ENCODE measurements around the gene CNTNAP3.
"Not testable (repeated sequence)": the region's sequence is repeated elsewhere in the genome, so short reads cannot be mapped to it uniquely, and the experiment has no call there.

Gene CNTNAP3

GRCh38 chr9:39108145-39108544 lies 179.8 kb downstream of the CNTNAP3 start:
- no peak overlapping the region for H3K4me3 ChIP-seq (ENCODE audit: low read length)
- TF ChIP-seq, protein P1, sequence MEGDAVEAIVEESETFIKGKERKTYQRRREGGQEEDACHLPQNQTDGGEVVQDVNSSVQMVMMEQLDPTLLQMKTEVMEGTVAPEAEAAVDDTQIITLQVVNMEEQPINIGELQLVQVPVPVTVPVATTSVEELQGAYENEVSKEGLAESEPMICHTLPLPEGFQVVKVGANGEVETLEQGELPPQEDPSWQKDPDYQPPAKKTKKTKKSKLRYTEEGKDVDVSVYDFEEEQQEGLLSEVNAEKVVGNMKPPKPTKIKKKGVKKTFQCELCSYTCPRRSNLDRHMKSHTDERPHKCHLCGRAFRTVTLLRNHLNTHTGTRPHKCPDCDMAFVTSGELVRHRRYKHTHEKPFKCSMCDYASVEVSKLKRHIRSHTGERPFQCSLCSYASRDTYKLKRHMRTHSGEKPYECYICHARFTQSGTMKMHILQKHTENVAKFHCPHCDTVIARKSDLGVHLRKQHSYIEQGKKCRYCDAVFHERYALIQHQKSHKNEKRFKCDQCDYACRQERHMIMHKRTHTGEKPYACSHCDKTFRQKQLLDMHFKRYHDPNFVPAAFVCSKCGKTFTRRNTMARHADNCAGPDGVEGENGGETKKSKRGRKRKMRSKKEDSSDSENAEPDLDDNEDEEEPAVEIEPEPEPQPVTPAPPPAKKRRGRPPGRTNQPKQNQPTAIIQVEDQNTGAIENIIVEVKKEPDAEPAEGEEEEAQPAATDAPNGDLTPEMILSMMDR (conservative IDR thresholded peaks at IDR 0.05; ENCODE audit: low read depth, low read length), result no peak
- no peak for DNase-seq (ENCODE audit: low read depth)

GRCh38 chr9:39097208-39097607 lies 190.8 kb downstream of the CNTNAP3 start:
- not testable (repeated sequence) for DNase-seq (ENCODE audit: low read depth)

GRCh38 chr9:39085311-39085710 lies 202.7 kb downstream of the CNTNAP3 start:
- H3K4me3 ChIP-seq (ENCODE audit: low read length); DNase-seq (ENCODE audit: low read depth): not testable (repeated sequence)

More at GRCh38 chr9:39097208-39097607, 190.8 kb downstream of the CNTNAP3 start:
- not testable (repeated sequence) for H3K4me3 ChIP-seq (ENCODE audit: low read length)

DNA sequence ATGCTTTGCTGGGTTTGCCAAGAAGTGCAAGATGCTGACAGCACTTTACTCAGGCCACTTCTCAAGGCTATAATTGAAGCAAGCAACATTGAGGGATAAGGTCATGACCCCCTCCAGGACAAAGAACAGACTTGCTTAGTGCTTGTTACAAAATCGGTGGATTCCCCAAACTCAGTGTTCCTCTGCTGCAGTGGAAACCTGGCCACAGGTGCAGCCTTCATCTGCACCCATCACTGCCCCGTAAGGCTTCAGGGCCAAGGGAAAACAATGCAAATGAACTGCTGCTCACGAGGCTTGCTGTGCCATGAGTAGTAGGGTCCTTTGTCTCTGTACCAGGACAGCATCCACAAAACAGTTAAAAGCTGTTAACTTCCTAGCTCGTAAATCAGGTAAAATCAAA lies 205.4 kb downstream of the CNTNAP3 start:
- not testable (repeated sequence) for DNase-seq (ENCODE audit: low read depth); H3K4me3 ChIP-seq (ENCODE audit: low read length)

GRCh38 chr9:39080081-39080480 lies 207.9 kb downstream of the CNTNAP3 start:
- not testable (repeated sequence) for H3K4me3 ChIP-seq (ENCODE audit: low read length); DNase-seq (ENCODE audit: low read depth)

DNA sequence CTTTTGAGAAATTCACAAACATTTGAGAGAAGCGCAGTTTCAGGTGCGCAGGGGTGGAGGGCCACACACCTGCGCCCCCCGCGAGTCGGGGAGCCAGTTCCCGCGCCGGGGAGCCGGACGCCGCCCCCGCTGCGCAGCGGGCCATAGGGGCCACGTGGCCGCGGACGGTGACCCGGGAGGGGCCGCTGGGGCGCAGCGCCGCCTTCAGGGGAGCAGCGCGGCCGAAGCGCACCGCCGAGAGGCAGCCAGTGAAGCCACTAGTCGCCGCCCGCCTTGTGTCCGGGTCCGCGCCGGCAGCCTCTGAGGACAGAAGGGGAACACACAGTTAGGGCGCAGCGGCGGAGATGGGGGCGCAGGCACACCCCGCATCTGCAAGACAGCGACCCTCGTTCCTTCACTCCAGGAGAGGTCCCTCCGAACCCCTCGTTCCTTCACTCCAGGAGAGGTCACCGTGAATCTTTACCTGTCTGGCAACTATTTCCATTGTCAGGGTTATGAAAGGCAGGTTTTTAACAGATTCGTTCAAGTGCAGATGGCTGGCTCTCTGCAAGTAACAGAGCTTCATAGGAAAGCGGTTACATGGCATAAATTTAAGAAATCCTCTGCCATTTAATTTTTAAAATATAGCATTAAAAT lies 209.2 kb downstream of the CNTNAP3 start:
- TF ChIP-seq, protein P1 (conservative IDR thresholded peaks at IDR 0.05; ENCODE audit: low read depth, low read length), result peak; percentile 28
- DNase-seq (ENCODE audit: low read depth), result not testable (repeated sequence)
- peak overlapping the region; percentile 39 for H3K4me3 ChIP-seq (ENCODE audit: low read length)

GRCh38 chr9:39073537-39073936 lies 214.4 kb downstream of the CNTNAP3 start:
- not testable (repeated sequence) for DNase-seq (ENCODE audit: low read depth)

GRCh38 chr9:39067683-39068082 lies 220.3 kb downstream of the CNTNAP3 start:
- not testable (repeated sequence) for DNase-seq (ENCODE audit: low read depth); H3K4me3 ChIP-seq (ENCODE audit: low read length)

More at GRCh38 chr9:39073537-39073936, 214.4 kb downstream of the CNTNAP3 start:
- not testable (repeated sequence) for H3K4me3 ChIP-seq (ENCODE audit: low read length)

DNA sequence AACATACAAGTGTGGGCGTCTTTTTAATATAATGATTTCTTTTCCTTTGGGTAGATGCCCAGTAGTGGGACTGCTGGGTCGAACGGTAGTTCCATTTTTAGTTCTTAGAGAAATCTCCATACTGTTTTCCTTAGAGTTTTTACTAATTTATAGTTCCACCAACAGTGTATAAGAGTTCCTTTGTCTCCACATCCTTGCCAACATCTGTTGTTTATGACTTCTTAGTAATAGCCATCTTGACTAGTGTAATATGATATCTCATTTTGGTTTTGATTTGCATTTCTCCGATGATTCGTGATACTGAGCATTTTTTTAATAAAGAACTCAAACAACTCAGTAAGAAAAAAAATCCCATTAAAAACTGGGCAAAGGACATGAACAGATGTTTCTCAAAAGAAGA lies 225.0 kb downstream of the CNTNAP3 start:
- DNase-seq (ENCODE audit: low read depth); H3K4me3 ChIP-seq (ENCODE audit: low read length): not testable (repeated sequence)

DNA sequence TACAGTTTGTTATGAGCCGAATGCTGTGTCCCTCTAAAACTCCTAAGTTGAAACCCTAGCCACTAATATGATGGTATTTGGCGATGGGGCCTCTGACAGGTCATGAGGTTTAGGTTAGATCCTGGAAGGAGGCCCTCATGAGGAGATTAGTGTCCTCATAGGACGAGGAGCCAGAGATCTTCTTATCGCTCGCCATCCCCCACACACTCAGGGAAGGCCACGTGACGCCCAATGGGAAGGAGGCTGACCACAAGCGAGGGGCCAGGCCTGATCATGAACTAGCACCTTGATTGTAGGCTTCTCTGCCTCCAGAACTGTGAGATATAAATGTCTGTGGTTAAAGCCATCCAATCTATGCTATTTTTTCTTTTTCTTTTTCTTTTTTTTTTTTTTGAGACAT lies 233.5 kb downstream of the CNTNAP3 start:
- not testable (repeated sequence) for DNase-seq (ENCODE audit: low read depth); H3K4me3 ChIP-seq (ENCODE audit: low read length)

GRCh38 chr9:39046833-39047232 lies 241.1 kb downstream of the CNTNAP3 start:
- peak; percentile 36 for DNase-seq (ENCODE audit: low read depth)
- H3K4me3 ChIP-seq (ENCODE audit: low read length), result not testable (repeated sequence)

- not testable (repeated sequence) for DNase-seq (ENCODE audit: low read depth); H3K4me3 ChIP-seq (ENCODE audit: low read length)
Measured at GRCh38 chr9:39042352-39042803, 245.6 kb downstream of the CNTNAP3 start.

GRCh38 chr9:39041774-39042173 lies 246.2 kb downstream of the CNTNAP3 start:
- DNase-seq (ENCODE audit: low read depth); H3K4me3 ChIP-seq (ENCODE audit: low read length): not testable (repeated sequence)

GRCh38 chr9:39039148-39039547 lies 248.8 kb downstream of the CNTNAP3 start:
- not testable (repeated sequence) for H3K4me3 ChIP-seq (ENCODE audit: low read length); DNase-seq (ENCODE audit: low read depth)

DNA sequence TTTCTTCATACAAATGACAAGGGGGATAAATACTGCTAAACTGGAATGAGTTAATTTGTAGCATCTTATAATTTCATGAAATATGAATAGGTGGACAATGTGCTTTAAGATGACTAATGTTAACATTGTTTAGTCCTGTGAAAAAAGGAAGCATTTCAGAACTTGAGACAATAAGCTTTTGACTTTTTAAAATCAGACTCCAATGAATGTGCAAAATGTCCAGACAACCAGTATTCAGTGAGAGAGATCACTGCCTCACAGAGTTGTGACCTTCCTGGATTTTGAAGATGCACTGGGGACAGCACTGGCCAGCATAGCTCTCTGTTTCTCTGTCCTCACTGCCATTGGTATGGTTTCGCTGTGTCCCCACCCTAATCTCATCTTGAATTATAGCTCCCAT lies 249.7 kb downstream of the CNTNAP3 start:
- not testable (repeated sequence) for DNase-seq (ENCODE audit: low read depth); H3K4me3 ChIP-seq (ENCODE audit: low read length)

DNA sequence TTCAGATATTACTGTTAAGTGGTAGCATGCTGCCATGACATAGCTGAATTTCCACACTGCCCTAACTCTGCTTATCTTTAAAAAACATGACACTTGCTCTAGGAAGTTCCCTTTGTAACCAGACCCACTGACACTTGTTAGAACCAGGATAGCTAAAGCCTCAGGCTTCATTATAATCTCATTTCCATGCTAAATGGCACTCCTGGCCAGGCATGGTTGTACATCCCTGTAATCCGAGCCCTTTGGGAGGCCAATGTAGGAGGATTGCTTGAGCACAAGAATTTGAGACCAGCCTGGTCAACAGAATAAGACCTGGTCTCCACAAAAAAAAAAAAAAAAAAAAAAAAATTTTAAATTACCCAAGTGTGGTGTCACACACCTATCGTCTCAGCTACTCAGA lies 254.1 kb downstream of the CNTNAP3 start:
- not testable (repeated sequence) for H3K4me3 ChIP-seq (ENCODE audit: low read length); DNase-seq (ENCODE audit: low read depth)

DNA sequence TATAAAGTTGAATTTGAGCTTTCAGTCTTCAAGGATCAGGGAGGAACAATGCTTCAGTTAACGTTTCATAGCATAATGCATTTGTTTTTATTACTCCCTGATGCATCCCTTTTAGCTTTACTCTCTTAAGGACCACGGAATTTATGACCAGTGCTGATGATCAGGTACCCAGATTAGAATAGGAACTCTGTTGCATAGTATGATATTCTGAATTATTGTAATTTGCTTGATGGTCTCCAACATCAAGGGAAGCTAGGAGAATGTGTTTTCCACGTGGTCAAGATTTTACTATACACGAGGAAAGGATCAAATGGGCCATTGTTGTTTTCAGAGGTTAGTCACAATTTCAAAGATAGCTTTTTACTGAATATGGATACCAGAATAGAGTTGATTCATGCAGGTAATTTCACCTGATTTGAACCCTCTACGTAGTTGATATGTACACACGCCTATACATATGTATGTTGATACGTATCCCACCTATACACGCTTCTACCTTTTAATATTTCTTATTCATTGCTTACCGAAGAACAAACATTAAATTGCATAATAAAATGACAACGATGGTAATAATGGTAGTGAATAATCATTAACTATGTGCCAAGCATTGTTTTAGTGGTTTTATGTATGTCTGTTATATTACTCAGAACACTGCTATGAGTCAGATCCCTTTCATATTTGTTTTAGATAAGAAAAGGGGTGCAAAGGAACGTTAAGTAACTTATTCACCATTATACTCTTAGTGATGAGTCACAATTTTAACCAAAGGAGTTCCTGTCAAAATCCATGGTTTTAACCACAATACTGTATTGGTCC lies 257.6 kb downstream of the CNTNAP3 start:
- DNase-seq (ENCODE audit: low read depth); H3K4me3 ChIP-seq (ENCODE audit: low read length): not testable (repeated sequence)

All from retinal pigment epithelial cell (primary cell).